Skin epidermis (tissue), 12 donors: ENCODE results near the gene GABARAP.

Experiments
- H3K27ac ChIP-seq, 21 experiments: fragments of 200-600 bp; sonication (generic) in 11 of 21; one replicate each; pipeline ENCODE4 v1.5.0; 2020; ENCODE audit warnings: mild to moderate bottlenecking in 3 of 21, inconsistent platforms in 2 of 21, moderate library complexity in 2 of 21
- H3K4me3 ChIP-seq, 7 experiments: fragments of 200-600 bp; sonication (generic) in 2 of 7; one replicate each; pipeline ENCODE4 v1.5.0; 2020; ENCODE audit warnings: inconsistent platforms in 2 of 7, mild to moderate bottlenecking in 2 of 7, moderate library complexity in 1 of 7

GABARAP gene

GRCh38 chr17:7190276-7190917 lies 51.9 kb downstream of the GABARAP start:
- H3K4me3 ChIP-seq, result no peak overlapping the region
- no peak overlapping the region for H3K27ac ChIP-seq
